HEK293 (cell line): ENCODE measurements around the gene SFRP5.

ENCODE experiments used
- CTCF ChIA-PET: fragments of 350-600 bp; formaldehyde crosslinking; extraction: SDS; loops from one replicate; lab custom pipeline; 2021; ENCODE audit warnings: antibody characterized with exemption; lab: Yijun Ruan, JAX
- POLR2A ChIA-PET: fragments of 300-600 bp; formaldehyde crosslinking; extraction: SDS; loops from one replicate; lab custom pipeline; 2020; ENCODE audit warnings: antibody characterized with exemption, inconsistent platforms; lab: Yijun Ruan, JAX
- H3K27ac ChIP-seq: fragments of 200-500 bp; sonication (Bioruptor generic); 2 replicates; pipeline ENCODE4 v1.5.1; 2014; ENCODE audit warnings: low read depth, low read length, control low read depth, inconsistent platforms; ENCODE audit errors: extremely low read depth
- H3K36me3 ChIP-seq, 2 experiments: fragments of 200-500 bp in 1 of 2; sonication (Bioruptor generic) in 1 of 2; 1 replicate in 1 of 2; 2 replicates in 1 of 2; pipeline ENCODE4 v1.5.1; 2014 to 2017; ENCODE audit warnings: inconsistent platforms in 2 of 2, low read length in 2 of 2; ENCODE audit not compliant: control insufficient read depth in 2 of 2, insufficient read depth in 1 of 2
- H3K4me1 ChIP-seq: fragments of 200-500 bp; sonication (Bioruptor generic); 2 replicates; pipeline ENCODE4 v1.5.1; 2014; ENCODE audit warnings: mild to moderate bottlenecking, low read length, inconsistent platforms; ENCODE audit not compliant: control insufficient read depth, insufficient read depth
- H3K4me3 ChIP-seq: 2 replicates; pipeline ENCODE4 v1.5.1; 2011; ENCODE audit warnings: low read depth, mild to moderate bottlenecking, control low read depth, low read length, moderate library complexity
- H3K9me3 ChIP-seq: fragments of 200-500 bp; sonication (Bioruptor generic); 2 replicates; pipeline ENCODE4 v1.5.1; 2014; ENCODE audit warnings: low read depth, low read length, inconsistent platforms; ENCODE audit not compliant: control insufficient read depth, insufficient read depth
- EGR2 ChIP-seq: fragments of 450-650 bp; formaldehyde crosslinking; IDR thresholded peaks from 2 replicates; pipeline ENCODE4 v1.5.1; 2016; ENCODE audit warnings: low read depth, missing biosample characterization, missing genetic modification characterization
- FEZF1 ChIP-seq: fragments of 450-650 bp; formaldehyde crosslinking; IDR thresholded peaks from 2 replicates; pipeline ENCODE4 v1.5.1; 2016; ENCODE audit warnings: missing biosample characterization, missing genetic modification characterization
- OSR2 ChIP-seq: fragments of 450-650 bp; formaldehyde crosslinking; IDR thresholded peaks from 2 replicates; pipeline ENCODE4 v1.5.1; 2016; ENCODE audit warnings: missing biosample characterization, missing genetic modification characterization
- SP2 ChIP-seq: fragments of 450-650 bp; formaldehyde crosslinking; IDR thresholded peaks from 2 replicates; pipeline ENCODE4 v1.5.1; 2016; ENCODE audit warnings: missing biosample characterization, missing genetic modification characterization
- SP7 ChIP-seq: fragments of 450-650 bp; formaldehyde crosslinking; IDR thresholded peaks from 2 replicates; pipeline ENCODE4 v1.5.1; 2016; ENCODE audit warnings: missing biosample characterization, missing genetic modification characterization
- TRIM28 ChIP-seq: IDR thresholded peaks from 2 replicates; pipeline ENCODE4 v1.6.1; 2011; ENCODE audit warnings: low read length, control low read depth, borderline replicate concordance
- ZFHX2 ChIP-seq: fragments of 450-650 bp; formaldehyde crosslinking; conservative IDR thresholded peaks from 2 replicates; pipeline ENCODE4 v1.5.1; 2016; ENCODE audit warnings: missing biosample characterization, missing genetic modification characterization
- ZIC2 ChIP-seq: fragments of 450-650 bp; formaldehyde crosslinking; IDR thresholded peaks from 2 replicates; pipeline ENCODE4 v1.5.1; 2016; ENCODE audit warnings: missing biosample characterization, missing genetic modification characterization
- ZNF114 ChIP-seq: fragments of 450-650 bp; formaldehyde crosslinking; IDR thresholded peaks from 2 replicates; pipeline ENCODE4 v1.5.0; 2017; ENCODE audit warnings: missing biosample characterization, missing genetic modification characterization
- ZNF140 ChIP-seq: fragments of 450-650 bp; formaldehyde crosslinking; IDR thresholded peaks from 2 replicates; pipeline ENCODE4 v1.5.1; 2016; ENCODE audit warnings: missing biosample characterization, missing genetic modification characterization
- ZNF155 ChIP-seq: fragments of 450-650 bp; formaldehyde crosslinking; IDR thresholded peaks from 2 replicates; pipeline ENCODE4 v1.5.1; 2016; ENCODE audit warnings: missing biosample characterization, missing genetic modification characterization
- ZNF335 ChIP-seq: fragments of 450-650 bp; formaldehyde crosslinking; conservative IDR thresholded peaks from 2 replicates; pipeline ENCODE4 v1.5.1; 2016; ENCODE audit warnings: missing biosample characterization, missing genetic modification characterization
- ZNF423 ChIP-seq: fragments of 450-650 bp; formaldehyde crosslinking; IDR thresholded peaks from 2 replicates; pipeline ENCODE4 v1.5.1; 2016; ENCODE audit warnings: missing biosample characterization, missing genetic modification characterization
- ZNF561 ChIP-seq: fragments of 450-650 bp; IDR thresholded peaks from 2 replicates; pipeline ENCODE4 v1.5.1; 2018; ENCODE audit warnings: missing biosample characterization, missing genetic modification characterization, borderline replicate concordance
- ZNF585B ChIP-seq: fragments of 450-650 bp; formaldehyde crosslinking; IDR thresholded peaks from 2 replicates; pipeline ENCODE4 v1.5.1; 2016; ENCODE audit warnings: missing biosample characterization, missing genetic modification characterization
- ZNF600 ChIP-seq: fragments of 450-650 bp; formaldehyde crosslinking; IDR thresholded peaks from 2 replicates; pipeline ENCODE4 v1.5.1; 2016; ENCODE audit warnings: missing biosample characterization, missing genetic modification characterization
- ZNF629 ChIP-seq: fragments of 450-650 bp; formaldehyde crosslinking; IDR thresholded peaks from 2 replicates; pipeline ENCODE4 v1.5.1; 2017; ENCODE audit warnings: missing biosample characterization, missing genetic modification characterization
- ZNF664 ChIP-seq: fragments of 450-650 bp; formaldehyde crosslinking; IDR thresholded peaks from 2 replicates; pipeline ENCODE4 v1.5.1; 2016; ENCODE audit warnings: missing biosample characterization, missing genetic modification characterization
- ZNF76 ChIP-seq: fragments of 450-650 bp; formaldehyde crosslinking; IDR thresholded peaks from 2 replicates; pipeline ENCODE4; 2016; ENCODE audit warnings: low read depth, missing biosample characterization, missing genetic modification characterization, borderline replicate concordance
- ZXDB ChIP-seq: fragments of 450-650 bp; formaldehyde crosslinking; IDR thresholded peaks from 2 replicates; pipeline ENCODE4 v1.5.1; 2016; ENCODE audit warnings: missing biosample characterization, missing genetic modification characterization
- TF ChIP-seq, protein P1 (sequence below): fragments of 450-650 bp; formaldehyde crosslinking; IDR thresholded peaks from 2 replicates; pipeline ENCODE4 v1.5.1; 2016; ENCODE audit warnings: missing biosample characterization, missing genetic modification characterization
- TF ChIP-seq, protein P2 (sequence below): fragments of 450-650 bp; formaldehyde crosslinking; IDR thresholded peaks from 2 replicates; pipeline ENCODE4 v1.5.1; 2016; ENCODE audit warnings: missing biosample characterization, missing genetic modification characterization
- TF ChIP-seq, protein P3 (sequence below): fragments of 450-650 bp; formaldehyde crosslinking; IDR thresholded peaks from 2 replicates; pipeline ENCODE4 v1.5.1; 2016; ENCODE audit warnings: missing biosample characterization, missing genetic modification characterization

SFRP5 gene

DNA sequence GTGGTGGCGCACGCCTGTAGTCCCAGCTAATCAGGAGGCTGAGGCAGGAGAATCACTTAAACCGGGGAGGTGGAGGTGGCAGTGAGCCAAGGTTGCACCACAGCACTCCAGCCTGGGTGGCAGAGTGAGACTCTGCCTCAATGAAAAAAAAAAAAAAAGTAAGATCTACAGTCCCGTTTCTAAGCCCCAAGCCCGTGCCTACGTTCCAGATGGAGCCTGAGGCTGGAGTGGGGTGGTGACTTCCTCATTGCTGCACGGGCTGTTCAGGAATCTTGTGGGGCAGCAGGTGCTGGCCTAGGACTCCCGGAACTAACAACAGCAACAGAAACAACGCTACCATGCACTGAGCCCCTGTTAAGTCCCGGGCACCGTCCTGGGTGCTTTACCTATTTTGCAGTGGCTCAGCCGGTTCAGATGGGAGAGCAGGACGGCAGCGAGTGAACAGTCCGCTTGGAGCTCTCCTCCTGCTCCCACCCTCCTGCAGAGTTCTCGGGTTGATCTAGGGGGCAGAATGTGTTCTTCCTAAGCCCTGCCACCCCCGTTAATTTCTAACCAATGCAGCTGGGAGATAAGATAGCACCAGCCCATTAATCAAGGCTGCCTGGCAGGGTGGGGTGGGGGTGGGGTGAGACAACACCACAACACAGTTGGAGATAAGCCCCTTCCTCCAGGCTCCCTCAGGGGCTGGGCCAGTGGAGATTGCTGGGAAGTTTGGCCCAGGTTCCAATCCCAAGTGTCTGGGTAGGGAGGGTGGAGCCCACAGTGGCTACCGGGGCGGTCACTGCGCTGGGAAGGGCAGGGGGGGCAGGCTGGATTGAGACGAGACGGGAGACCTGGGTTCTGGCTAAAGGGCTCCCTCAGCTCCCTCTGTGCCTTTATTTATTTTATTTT is 17.0 kb upstream of the SFRP5 start (continued):
- peak; percentile 21; the same call in 1 of the 2 replicates for TF ChIP-seq TRIM28
- TF ChIP-seq ZXDB (tag by site-specific recombination) = 0 out of 2 replicates have a peak, but pooled peaks have one; percentile 32
- no peak for TF ChIP-seq ZNF114 (tag by site-specific recombination)
- peak; percentile 50; the same call in 1 of the 2 replicates for TF ChIP-seq ZNF423 (tag by site-specific recombination)
- peak; percentile 57; the same call in 1 of the 2 replicates for TF ChIP-seq EGR2
- TF ChIP-seq SP2 (tag by site-specific recombination) = peak; percentile 51
- peak; percentile 57 for TF ChIP-seq ZNF335 (tag by site-specific recombination)
- peak; percentile 41; the same call in 1 of the 2 replicates for TF ChIP-seq OSR2 (tag by site-specific recombination)
- TF ChIP-seq FEZF1 (tag by site-specific recombination) = peak; percentile 62
- TF ChIP-seq, protein P1, sequence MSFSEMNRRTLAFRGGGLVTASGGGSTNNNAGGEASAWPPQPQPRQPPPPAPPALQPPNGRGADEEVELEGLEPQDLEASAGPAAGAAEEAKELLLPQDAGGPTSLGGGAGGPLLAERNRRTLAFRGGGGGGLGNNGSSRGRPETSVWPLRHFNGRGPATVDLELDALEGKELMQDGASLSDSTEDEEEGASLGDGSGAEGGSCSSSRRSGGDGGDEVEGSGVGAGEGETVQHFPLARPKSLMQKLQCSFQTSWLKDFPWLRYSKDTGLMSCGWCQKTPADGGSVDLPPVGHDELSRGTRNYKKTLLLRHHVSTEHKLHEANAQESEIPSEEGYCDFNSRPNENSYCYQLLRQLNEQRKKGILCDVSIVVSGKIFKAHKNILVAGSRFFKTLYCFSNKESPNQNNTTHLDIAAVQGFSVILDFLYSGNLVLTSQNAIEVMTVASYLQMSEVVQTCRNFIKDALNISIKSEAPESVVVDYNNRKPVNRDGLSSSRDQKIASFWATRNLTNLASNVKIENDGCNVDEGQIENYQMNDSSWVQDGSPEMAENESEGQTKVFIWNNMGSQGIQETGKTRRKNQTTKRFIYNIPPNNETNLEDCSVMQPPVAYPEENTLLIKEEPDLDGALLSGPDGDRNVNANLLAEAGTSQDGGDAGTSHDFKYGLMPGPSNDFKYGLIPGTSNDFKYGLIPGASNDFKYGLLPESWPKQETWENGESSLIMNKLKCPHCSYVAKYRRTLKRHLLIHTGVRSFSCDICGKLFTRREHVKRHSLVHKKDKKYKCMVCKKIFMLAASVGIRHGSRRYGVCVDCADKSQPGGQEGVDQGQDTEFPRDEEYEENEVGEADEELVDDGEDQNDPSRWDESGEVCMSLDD (tag by site-specific recombination) = no peak
- no peak for TF ChIP-seq ZNF140 (tag by site-specific recombination)
- TF ChIP-seq ZNF600 (tag by site-specific recombination) = peak; percentile 93
- TF ChIP-seq ZNF155 (tag by site-specific recombination) = no peak
- TF ChIP-seq ZNF629 (tag by site-specific recombination) = no peak
- TF ChIP-seq SP7 (tag by site-specific recombination) = 0 out of 2 replicates have a peak, but pooled peaks have one; percentile 33
- peak; percentile 80; the same call in 1 of the 2 replicates for TF ChIP-seq ZNF76 (tag by site-specific recombination)
- TF ChIP-seq ZFHX2 (tag by site-specific recombination) = peak; percentile 61
- TF ChIP-seq, protein P2, sequence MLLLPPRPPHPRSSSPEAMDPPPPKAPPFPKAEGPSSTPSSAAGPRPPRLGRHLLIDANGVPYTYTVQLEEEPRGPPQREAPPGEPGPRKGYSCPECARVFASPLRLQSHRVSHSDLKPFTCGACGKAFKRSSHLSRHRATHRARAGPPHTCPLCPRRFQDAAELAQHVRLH (tag by site-specific recombination) = 0 out of 2 replicates have a peak, but pooled peaks have one; percentile 21
- TF ChIP-seq, protein P3, sequence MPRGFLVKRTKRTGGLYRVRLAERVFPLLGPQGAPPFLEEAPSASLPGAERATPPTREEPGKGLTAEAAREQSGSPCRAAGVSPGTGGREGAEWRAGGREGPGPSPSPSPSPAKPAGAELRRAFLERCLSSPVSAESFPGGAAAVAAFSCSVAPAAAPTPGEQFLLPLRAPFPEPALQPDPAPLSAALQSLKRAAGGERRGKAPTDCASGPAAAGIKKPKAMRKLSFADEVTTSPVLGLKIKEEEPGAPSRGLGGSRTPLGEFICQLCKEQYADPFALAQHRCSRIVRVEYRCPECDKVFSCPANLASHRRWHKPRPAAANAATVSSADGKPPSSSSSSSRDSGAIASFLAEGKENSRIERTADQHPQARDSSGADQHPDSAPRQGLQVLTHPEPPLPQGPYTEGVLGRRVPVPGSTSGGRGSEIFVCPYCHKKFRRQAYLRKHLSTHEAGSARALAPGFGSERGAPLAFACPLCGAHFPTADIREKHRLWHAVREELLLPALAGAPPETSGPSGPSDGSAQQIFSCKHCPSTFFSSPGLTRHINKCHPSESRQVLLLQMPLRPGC (tag by site-specific recombination) = no peak
- TF ChIP-seq ZIC2 = peak; percentile 82
- TF ChIP-seq ZNF585B (tag by site-specific recombination) = 0 out of 2 replicates have a peak, but pooled peaks have one; percentile 20

DNA sequence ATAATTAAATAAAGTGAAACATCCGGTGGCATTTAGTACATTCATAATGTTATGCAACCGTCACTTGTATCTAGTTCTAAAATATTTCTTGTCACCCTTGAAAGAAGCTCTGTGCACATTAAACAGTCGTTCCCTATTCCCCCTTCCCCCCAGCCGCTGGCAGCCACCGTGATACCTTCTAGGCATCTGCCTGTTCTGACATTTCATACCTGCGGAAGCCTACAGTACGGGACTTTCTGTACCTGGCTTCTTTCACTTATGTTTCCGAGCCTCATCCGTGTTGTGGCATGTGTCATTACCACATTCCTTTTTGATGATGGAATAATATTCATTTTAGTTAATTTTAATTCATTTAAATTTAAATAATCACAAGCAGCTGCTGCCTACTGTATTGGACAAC is 13.9 kb upstream of the SFRP5 start:
- H3K9me3 ChIP-seq = no peaks in the 10 kb centered on the region
- no peak overlapping the region for H3K27ac ChIP-seq
- CTCF ChIA-PET = interaction anchor here (1.2 to 13.9 kb wide), 3 partner anchors 10 to 84 kb away, joined by 4 to 167 read pairs (median 4); partner anchors contain the start of gene SFRP5
- POLR2A ChIA-PET = no interaction called here
- no peak for TF ChIP-seq ZNF561
- peak; percentile 20; the same call in 1 of the 2 replicates for TF ChIP-seq ZNF664 (tag by site-specific recombination)
- H3K4me3 ChIP-seq = no peak overlapping the region
- peaks cover 5% of the 10 kb centered on the region; the same call in 1 of the 2 replicates for H3K4me1 ChIP-seq
- no peaks in the 10 kb centered on the region for H3K36me3 ChIP-seq
